K562 (cell line): ENCODE measurements around the gene KCNC4.

Source experiments
- CBX1 ChIP-seq: sonication (generic); IDR thresholded peaks from 2 replicates; pipeline ENCODE4 v1.6.1; 2016; ENCODE audit warnings: antibody characterized with exemption, low read depth, mild to moderate bottlenecking
- CEBPB ChIP-seq: fragments of 450-650 bp; IDR thresholded peaks from 2 replicates; pipeline ENCODE4 v1.6.1; 2016; ENCODE audit warnings: missing genetic modification characterization, missing compliant biosample characterization
- EZH2 ChIP-seq: IDR thresholded peaks from 2 replicates; pipeline ENCODE4 v1.6.1; 2012; ENCODE audit warnings: low read depth, mild to moderate bottlenecking, inconsistent platforms, low read length, borderline replicate concordance
- POLR2A ChIP-seq: fragments of 450-650 bp; conservative IDR thresholded peaks from 2 replicates; pipeline ENCODE4 v1.6.1; 2016
- POLR2H ChIP-seq: IDR thresholded peaks from 2 replicates; pipeline ENCODE4 v1.6.1; 2016; ENCODE audit warnings: missing genetic modification characterization, low read depth, mild to moderate bottlenecking, control low read depth, missing compliant biosample characterization, moderate library complexity
- SIN3A ChIP-seq, 2 experiments: fragments of 150-350 bp in 1 of 2; IDR thresholded peaks; 2 replicates each; pipeline ENCODE4 v1.6.1; 2011 to 2016; ENCODE audit warnings: borderline replicate concordance in 2 of 2, low read depth in 2 of 2, low read length in 2 of 2, mild to moderate bottlenecking in 2 of 2, moderate library complexity in 2 of 2; ENCODE audit not compliant: control insufficient read depth in 1 of 2
- SMARCB1 ChIP-seq: IDR thresholded peaks from 2 replicates; pipeline ENCODE4 v1.6.1; 2011; ENCODE audit warnings: improper control_type of control experiment, low read depth; ENCODE audit not compliant: insufficient read length
- TAF7 ChIP-seq: fragments of 450-650 bp; IDR thresholded peaks from 2 replicates; pipeline ENCODE4 v1.6.1; 2016; ENCODE audit warnings: missing genetic modification characterization, missing compliant biosample characterization
- TF ChIP-seq, protein P1 (sequence below), 3 experiments: IDR thresholded peaks in 2 of 3; conservative IDR thresholded peaks in 1 of 3; 2 replicates each; pipeline ENCODE4 v1.5.1; 2011 to 2012; ENCODE audit warnings: low read length in 3 of 3, mild to moderate bottlenecking in 3 of 3, control low read depth in 2 of 3, improper control_type of control experiment in 1 of 3, inconsistent platforms in 1 of 3, low read depth in 1 of 3, mixed read lengths in 1 of 3, moderate library complexity in 1 of 3; ENCODE audit not compliant: insufficient read depth in 2 of 3
- TF ChIP-seq, protein P2 (sequence below), 2 experiments: fragments of 450-650 bp in 1 of 2; IDR thresholded peaks; 2 replicates each; pipeline ENCODE4 v1.6.1; 2011 to 2017; ENCODE audit warnings: low read depth in 2 of 2, antibody characterized with exemption in 1 of 2, borderline replicate concordance in 1 of 2, low read length in 1 of 2, mild to moderate bottlenecking in 1 of 2, mixed read lengths in 1 of 2; ENCODE audit not compliant: control insufficient read depth in 1 of 2
- TF ChIP-seq, protein P3 (sequence below), 2 experiments: fragments of 200-800 bp in 1 of 2; sonication (Bioruptor generic) in 1 of 2; sonication (generic) in 1 of 2; formaldehyde crosslinking in 1 of 2; IDR thresholded peaks in 1 of 2; conservative IDR thresholded peaks in 1 of 2; 2 replicates each; pipeline versions ENCODE4 v1.5.0 to v1.6.1; 2016 to 2020; ENCODE audit warnings: missing compliant biosample characterization in 1 of 2, missing genetic modification characterization in 1 of 2, missing genetic modification reagents in 1 of 2
- TF ChIP-seq, protein P4 (sequence below): fragments of 200-600 bp; sonication (generic); IDR thresholded peaks from one replicate; pipeline ENCODE4 v1.6.1; 2012; ENCODE audit warnings: mild to moderate bottlenecking, low read depth, low read length, inconsistent platforms

DNA sequence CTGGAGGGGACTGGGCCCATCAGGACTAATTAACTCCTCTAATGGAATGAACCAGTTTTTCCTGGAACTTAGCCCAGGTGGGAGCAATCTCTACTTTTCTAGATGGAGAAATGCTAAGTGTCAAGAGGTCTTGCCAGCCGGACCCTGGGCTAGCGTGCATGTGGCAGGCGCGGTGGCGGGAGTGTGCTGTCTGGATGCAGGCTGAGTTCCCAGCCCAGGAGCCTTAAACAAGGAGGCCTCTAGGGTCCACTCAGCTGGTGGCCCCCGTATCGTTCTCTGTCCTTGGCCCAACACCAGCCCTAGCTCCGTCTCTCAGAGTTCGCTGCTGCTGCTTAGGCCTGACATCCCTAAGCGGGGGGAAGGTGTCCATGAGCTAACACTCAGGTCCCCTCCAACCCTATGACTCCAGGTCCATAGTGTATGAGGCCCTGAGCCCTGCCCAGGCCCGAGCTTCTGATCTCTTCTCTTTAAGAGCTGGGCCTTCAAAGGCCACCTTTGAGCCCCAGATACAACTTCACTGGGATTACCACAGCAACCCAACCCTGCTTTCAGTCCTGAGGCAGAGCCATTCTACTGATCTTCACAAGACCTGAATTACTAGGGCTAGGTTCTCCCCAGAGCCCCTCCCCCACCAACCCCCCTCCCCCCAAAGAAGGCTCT is 3.7 kb upstream of the KCNC4 start:
- TF ChIP-seq SMARCB1 = no peak
- TF ChIP-seq, protein P1, sequence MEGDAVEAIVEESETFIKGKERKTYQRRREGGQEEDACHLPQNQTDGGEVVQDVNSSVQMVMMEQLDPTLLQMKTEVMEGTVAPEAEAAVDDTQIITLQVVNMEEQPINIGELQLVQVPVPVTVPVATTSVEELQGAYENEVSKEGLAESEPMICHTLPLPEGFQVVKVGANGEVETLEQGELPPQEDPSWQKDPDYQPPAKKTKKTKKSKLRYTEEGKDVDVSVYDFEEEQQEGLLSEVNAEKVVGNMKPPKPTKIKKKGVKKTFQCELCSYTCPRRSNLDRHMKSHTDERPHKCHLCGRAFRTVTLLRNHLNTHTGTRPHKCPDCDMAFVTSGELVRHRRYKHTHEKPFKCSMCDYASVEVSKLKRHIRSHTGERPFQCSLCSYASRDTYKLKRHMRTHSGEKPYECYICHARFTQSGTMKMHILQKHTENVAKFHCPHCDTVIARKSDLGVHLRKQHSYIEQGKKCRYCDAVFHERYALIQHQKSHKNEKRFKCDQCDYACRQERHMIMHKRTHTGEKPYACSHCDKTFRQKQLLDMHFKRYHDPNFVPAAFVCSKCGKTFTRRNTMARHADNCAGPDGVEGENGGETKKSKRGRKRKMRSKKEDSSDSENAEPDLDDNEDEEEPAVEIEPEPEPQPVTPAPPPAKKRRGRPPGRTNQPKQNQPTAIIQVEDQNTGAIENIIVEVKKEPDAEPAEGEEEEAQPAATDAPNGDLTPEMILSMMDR (IDR thresholded peaks at IDR 0.05 in 2 of 3, conservative IDR thresholded peaks at IDR 0.05 in 1 of 3; ENCODE audit: insufficient read depth in 2 of 3, low read depth in 1 of 3, low read length in 3 of 3) = no peak
- no peak for TF ChIP-seq EZH2
- TF ChIP-seq POLR2H (tag) = no peak
- TF ChIP-seq, protein P2, sequence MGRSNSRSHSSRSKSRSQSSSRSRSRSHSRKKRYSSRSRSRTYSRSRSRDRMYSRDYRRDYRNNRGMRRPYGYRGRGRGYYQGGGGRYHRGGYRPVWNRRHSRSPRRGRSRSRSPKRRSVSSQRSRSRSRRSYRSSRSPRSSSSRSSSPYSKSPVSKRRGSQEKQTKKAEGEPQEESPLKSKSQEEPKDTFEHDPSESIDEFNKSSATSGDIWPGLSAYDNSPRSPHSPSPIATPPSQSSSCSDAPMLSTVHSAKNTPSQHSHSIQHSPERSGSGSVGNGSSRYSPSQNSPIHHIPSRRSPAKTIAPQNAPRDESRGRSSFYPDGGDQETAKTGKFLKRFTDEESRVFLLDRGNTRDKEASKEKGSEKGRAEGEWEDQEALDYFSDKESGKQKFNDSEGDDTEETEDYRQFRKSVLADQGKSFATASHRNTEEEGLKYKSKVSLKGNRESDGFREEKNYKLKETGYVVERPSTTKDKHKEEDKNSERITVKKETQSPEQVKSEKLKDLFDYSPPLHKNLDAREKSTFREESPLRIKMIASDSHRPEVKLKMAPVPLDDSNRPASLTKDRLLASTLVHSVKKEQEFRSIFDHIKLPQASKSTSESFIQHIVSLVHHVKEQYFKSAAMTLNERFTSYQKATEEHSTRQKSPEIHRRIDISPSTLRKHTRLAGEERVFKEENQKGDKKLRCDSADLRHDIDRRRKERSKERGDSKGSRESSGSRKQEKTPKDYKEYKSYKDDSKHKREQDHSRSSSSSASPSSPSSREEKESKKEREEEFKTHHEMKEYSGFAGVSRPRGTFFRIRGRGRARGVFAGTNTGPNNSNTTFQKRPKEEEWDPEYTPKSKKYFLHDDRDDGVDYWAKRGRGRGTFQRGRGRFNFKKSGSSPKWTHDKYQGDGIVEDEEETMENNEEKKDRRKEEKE (IDR thresholded peaks at IDR 0.05; ENCODE audit: borderline replicate concordance in 1 of 2, control insufficient read depth in 1 of 2, low read depth in 2 of 2, low read length in 1 of 2) = no peak
- no peak for TF ChIP-seq CBX1
- TF ChIP-seq, protein P3, sequence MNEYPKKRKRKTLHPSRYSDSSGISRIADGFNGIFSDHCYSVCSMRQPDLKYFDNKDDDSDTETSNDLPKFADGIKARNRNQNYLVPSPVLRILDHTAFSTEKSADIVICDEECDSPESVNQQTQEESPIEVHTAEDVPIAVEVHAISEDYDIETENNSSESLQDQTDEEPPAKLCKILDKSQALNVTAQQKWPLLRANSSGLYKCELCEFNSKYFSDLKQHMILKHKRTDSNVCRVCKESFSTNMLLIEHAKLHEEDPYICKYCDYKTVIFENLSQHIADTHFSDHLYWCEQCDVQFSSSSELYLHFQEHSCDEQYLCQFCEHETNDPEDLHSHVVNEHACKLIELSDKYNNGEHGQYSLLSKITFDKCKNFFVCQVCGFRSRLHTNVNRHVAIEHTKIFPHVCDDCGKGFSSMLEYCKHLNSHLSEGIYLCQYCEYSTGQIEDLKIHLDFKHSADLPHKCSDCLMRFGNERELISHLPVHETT (CRISPR knock-in tag; conservative IDR thresholded peaks at IDR 0.05 in 1 of 2, IDR thresholded peaks at IDR 0.05 in 1 of 2) = no peak
- no peak for TF ChIP-seq TAF7
- no peak for TF ChIP-seq SIN3A (IDR thresholded peaks at IDR 0.05; ENCODE audit: borderline replicate concordance in 2 of 2, control insufficient read depth in 1 of 2, low read depth in 2 of 2, low read length in 2 of 2)
- no peak for TF ChIP-seq POLR2A
- TF ChIP-seq, protein P4, sequence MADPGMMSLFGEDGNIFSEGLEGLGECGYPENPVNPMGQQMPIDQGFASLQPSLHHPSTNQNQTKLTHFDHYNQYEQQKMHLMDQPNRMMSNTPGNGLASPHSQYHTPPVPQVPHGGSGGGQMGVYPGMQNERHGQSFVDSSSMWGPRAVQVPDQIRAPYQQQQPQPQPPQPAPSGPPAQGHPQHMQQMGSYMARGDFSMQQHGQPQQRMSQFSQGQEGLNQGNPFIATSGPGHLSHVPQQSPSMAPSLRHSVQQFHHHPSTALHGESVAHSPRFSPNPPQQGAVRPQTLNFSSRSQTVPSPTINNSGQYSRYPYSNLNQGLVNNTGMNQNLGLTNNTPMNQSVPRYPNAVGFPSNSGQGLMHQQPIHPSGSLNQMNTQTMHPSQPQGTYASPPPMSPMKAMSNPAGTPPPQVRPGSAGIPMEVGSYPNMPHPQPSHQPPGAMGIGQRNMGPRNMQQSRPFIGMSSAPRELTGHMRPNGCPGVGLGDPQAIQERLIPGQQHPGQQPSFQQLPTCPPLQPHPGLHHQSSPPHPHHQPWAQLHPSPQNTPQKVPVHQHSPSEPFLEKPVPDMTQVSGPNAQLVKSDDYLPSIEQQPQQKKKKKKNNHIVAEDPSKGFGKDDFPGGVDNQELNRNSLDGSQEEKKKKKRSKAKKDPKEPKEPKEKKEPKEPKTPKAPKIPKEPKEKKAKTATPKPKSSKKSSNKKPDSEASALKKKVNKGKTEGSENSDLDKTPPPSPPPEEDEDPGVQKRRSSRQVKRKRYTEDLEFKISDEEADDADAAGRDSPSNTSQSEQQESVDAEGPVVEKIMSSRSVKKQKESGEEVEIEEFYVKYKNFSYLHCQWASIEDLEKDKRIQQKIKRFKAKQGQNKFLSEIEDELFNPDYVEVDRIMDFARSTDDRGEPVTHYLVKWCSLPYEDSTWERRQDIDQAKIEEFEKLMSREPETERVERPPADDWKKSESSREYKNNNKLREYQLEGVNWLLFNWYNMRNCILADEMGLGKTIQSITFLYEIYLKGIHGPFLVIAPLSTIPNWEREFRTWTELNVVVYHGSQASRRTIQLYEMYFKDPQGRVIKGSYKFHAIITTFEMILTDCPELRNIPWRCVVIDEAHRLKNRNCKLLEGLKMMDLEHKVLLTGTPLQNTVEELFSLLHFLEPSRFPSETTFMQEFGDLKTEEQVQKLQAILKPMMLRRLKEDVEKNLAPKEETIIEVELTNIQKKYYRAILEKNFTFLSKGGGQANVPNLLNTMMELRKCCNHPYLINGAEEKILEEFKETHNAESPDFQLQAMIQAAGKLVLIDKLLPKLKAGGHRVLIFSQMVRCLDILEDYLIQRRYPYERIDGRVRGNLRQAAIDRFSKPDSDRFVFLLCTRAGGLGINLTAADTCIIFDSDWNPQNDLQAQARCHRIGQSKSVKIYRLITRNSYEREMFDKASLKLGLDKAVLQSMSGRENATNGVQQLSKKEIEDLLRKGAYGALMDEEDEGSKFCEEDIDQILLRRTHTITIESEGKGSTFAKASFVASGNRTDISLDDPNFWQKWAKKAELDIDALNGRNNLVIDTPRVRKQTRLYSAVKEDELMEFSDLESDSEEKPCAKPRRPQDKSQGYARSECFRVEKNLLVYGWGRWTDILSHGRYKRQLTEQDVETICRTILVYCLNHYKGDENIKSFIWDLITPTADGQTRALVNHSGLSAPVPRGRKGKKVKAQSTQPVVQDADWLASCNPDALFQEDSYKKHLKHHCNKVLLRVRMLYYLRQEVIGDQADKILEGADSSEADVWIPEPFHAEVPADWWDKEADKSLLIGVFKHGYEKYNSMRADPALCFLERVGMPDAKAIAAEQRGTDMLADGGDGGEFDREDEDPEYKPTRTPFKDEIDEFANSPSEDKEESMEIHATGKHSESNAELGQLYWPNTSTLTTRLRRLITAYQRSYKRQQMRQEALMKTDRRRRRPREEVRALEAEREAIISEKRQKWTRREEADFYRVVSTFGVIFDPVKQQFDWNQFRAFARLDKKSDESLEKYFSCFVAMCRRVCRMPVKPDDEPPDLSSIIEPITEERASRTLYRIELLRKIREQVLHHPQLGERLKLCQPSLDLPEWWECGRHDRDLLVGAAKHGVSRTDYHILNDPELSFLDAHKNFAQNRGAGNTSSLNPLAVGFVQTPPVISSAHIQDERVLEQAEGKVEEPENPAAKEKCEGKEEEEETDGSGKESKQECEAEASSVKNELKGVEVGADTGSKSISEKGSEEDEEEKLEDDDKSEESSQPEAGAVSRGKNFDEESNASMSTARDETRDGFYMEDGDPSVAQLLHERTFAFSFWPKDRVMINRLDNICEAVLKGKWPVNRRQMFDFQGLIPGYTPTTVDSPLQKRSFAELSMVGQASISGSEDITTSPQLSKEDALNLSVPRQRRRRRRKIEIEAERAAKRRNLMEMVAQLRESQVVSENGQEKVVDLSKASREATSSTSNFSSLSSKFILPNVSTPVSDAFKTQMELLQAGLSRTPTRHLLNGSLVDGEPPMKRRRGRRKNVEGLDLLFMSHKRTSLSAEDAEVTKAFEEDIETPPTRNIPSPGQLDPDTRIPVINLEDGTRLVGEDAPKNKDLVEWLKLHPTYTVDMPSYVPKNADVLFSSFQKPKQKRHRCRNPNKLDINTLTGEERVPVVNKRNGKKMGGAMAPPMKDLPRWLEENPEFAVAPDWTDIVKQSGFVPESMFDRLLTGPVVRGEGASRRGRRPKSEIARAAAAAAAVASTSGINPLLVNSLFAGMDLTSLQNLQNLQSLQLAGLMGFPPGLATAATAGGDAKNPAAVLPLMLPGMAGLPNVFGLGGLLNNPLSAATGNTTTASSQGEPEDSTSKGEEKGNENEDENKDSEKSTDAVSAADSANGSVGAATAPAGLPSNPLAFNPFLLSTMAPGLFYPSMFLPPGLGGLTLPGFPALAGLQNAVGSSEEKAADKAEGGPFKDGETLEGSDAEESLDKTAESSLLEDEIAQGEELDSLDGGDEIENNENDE = no peak
- TF ChIP-seq CEBPB (tag) = no peak
